Upper lobe of right lung (tissue), 1 donor: ENCODE results near the gene USP31. TPM values are rescaled to one million over a fixed set of nuclear protein-coding genes. Genes with fewer than 3 reads are reported as not detected.

ENCODE experiments used
- ATAC-seq: fragments of 200-7000 bp; cut with Tn5 transposase; one replicate; pipeline ENCODE4 v1.9.1; 2020; ENCODE audit warnings: mild to moderate bottlenecking, moderate library complexity
- DNase-seq: peaks from one replicate; pipeline ENCODE4 v3.0.0-alpha.2; 2020
- H3K27ac ChIP-seq: fragments of 200-600 bp; one replicate; pipeline ENCODE4 v1.8.0; 2022
- H3K27me3 ChIP-seq: fragments of 200-600 bp; one replicate; pipeline ENCODE4 v1.8.0; 2022; ENCODE audit warnings: mild to moderate bottlenecking
- H3K36me3 ChIP-seq: fragments of 200-600 bp; one replicate; pipeline ENCODE4 v1.8.0; 2022
- H3K4me1 ChIP-seq: fragments of 200-600 bp; one replicate; pipeline ENCODE4 v1.8.0; 2022
- H3K4me3 ChIP-seq: fragments of 200-600 bp; one replicate; pipeline ENCODE4 v1.8.0; 2022; ENCODE audit warnings: mild to moderate bottlenecking
- H3K9me3 ChIP-seq: fragments of 200-600 bp; one replicate; pipeline ENCODE4 v1.8.0; 2022
- CTCF ChIP-seq: fragments of 200-600 bp; IDR thresholded peaks from one replicate; pipeline ENCODE4 v1.8.0; 2022; ENCODE audit warnings: antibody characterized with exemption
- intact Hi-C: fragments of 100-400 bp; cut with DNase I; formaldehyde crosslinking; loops from one replicate; pipeline ENCODE4 v1.11.0; 2022
- total RNA-seq: library from RNA; stranded (reverse); fragmentation: NEBNext Ultra II Directional; extraction: Animal tissue kit (Norgen Biotek cat#: 25700); gene quantifications from one replicate; pipeline ENCODE4 v1.2.1, GENCODE V29; 2021
- donor health status: DM: no; HTN: yes; CAD: no; lungs with severe emphysema.

USP31 gene
- total RNA-seq, 1 donor from 2014 or later: 15.9 TPM

GRCh38 chr16:23122144-23122543 lies 27.1 kb downstream of the USP31 start:
- TF ChIP-seq CTCF: no peak
- no peak for ATAC-seq
- H3K36me3 ChIP-seq: no peaks in the 10 kb centered on the region
- no peaks in the 10 kb centered on the region for H3K27me3 ChIP-seq
- no peak overlapping the region for H3K4me3 ChIP-seq
- DNase-seq: no peak
- H3K4me1 ChIP-seq: peaks cover 16% of the 10 kb centered on the region
- no peak overlapping the region for H3K27ac ChIP-seq
- no peaks in the 10 kb centered on the region for H3K9me3 ChIP-seq
- intact Hi-C loops: no loop called here

- no peaks in the 10 kb centered on the region for H3K9me3 ChIP-seq
- peaks cover 16% of the 10 kb centered on the region for H3K4me1 ChIP-seq
Observed at GRCh38 chr16:23121024-23121423, 28.2 kb downstream of the USP31 start.

GRCh38 chr16:23120562-23120961 lies 28.7 kb downstream of the USP31 start:
- H3K9me3 ChIP-seq: no peaks in the 10 kb centered on the region
- no peak for TF ChIP-seq CTCF
- H3K27ac ChIP-seq: peak overlapping the region; percentile 3
- no peak for ATAC-seq
- H3K4me3 ChIP-seq: no peak overlapping the region
- no peak for DNase-seq
- H3K27me3 ChIP-seq: no peaks in the 10 kb centered on the region
- H3K36me3 ChIP-seq: no peaks in the 10 kb centered on the region
- peaks cover 12% of the 10 kb centered on the region for H3K4me1 ChIP-seq
- intact Hi-C loops: no loop called here

More at GRCh38 chr16:23121024-23121423, 28.2 kb downstream of the USP31 start:
- no peak for DNase-seq
- H3K36me3 ChIP-seq: no peaks in the 10 kb centered on the region
- TF ChIP-seq CTCF: no peak
- H3K27me3 ChIP-seq: no peaks in the 10 kb centered on the region
- no peak overlapping the region for H3K27ac ChIP-seq
- ATAC-seq: no peak
- intact Hi-C loops: no loop called here
- no peak overlapping the region for H3K4me3 ChIP-seq

- DNase-seq (no peak), ATAC-seq (no peak)
- Histone ChIP-seq H3K9me3 (no peaks in the 10 kb centered on the region), H3K4me3 (no peak overlapping the region), H3K4me1 (peaks cover 2% of the 10 kb centered on the region), H3K27ac (no peak overlapping the region), H3K36me3 (no peaks in the 10 kb centered on the region), H3K27me3 (no peaks in the 10 kb centered on the region)
- no peak for TF ChIP-seq CTCF
- intact Hi-C loops: no loop called here
Observed at GRCh38 chr16:23119570-23119969, 29.7 kb downstream of the USP31 start.

- no peak overlapping the region for H3K27ac ChIP-seq
- no peaks in the 10 kb centered on the region for H3K9me3 ChIP-seq
- H3K27me3 ChIP-seq: no peaks in the 10 kb centered on the region
- no peak for TF ChIP-seq CTCF
- intact Hi-C loops: no loop called here
- H3K4me1 ChIP-seq: no peaks in the 10 kb centered on the region
- DNase-seq (no peak), ATAC-seq (no peak)
- no peaks in the 10 kb centered on the region for H3K36me3 ChIP-seq
- no peak overlapping the region for H3K4me3 ChIP-seq
Observed at GRCh38 chr16:23114131-23114904, 34.9 kb downstream of the USP31 start.

- H3K27ac ChIP-seq: no peak overlapping the region
- no peaks in the 10 kb centered on the region for H3K36me3 ChIP-seq
- ATAC-seq (no peak), DNase-seq (no peak)
- no peaks in the 10 kb centered on the region for H3K9me3 ChIP-seq
- intact Hi-C loops: no loop called here
- H3K4me1 ChIP-seq: no peaks in the 10 kb centered on the region
- H3K4me3 ChIP-seq: no peak overlapping the region
- no peaks in the 10 kb centered on the region for H3K27me3 ChIP-seq
- no peak for TF ChIP-seq CTCF
Observed at GRCh38 chr16:23113185-23113584, 36.1 kb downstream of the USP31 start.
